Testis (tissue), 2 donors: ENCODE measurements around the gene LYRM4.

Source experiments
- POLR2A ChIP-seq: fragments of 450-650 bp; IDR thresholded peaks from one replicate; pipeline ENCODE4 v1.6.1; 2017; ENCODE audit warnings: antibody characterized with exemption, mild to moderate bottlenecking, moderate library complexity
- TF ChIP-seq, protein P1 (sequence below), 3 experiments: fragments of 450-650 bp in 2 of 3; fragments of 200-600 bp in 1 of 3; sonication (generic) in 1 of 3; IDR thresholded peaks; one replicate each; pipeline ENCODE4 v1.5.1; 2016 to 2019; ENCODE audit warnings: antibody characterized with exemption in 3 of 3, mild to moderate bottlenecking in 2 of 3, moderate library complexity in 1 of 3

DNA sequence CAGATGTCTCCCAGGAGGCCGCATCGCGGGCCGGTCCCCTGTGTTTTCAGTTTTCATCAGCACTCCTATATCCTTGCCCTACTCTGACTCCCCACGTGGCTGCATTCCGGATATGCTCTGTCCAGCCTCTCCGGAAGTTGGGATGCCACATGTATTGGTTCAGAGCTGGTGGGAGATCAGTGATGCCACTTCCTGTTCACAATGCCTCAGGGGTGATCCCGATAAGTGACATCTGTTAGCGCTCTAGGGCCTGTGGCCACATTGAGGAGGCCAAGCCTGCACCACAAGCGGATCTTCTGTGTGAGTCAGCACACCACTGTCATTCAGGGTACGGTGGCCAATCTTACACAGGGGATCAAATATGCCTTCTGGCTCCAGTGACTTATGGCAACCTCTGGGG is 117.8 kb downstream of the LYRM4 start:
- TF ChIP-seq POLR2A, result no peak
- TF ChIP-seq, protein P1, sequence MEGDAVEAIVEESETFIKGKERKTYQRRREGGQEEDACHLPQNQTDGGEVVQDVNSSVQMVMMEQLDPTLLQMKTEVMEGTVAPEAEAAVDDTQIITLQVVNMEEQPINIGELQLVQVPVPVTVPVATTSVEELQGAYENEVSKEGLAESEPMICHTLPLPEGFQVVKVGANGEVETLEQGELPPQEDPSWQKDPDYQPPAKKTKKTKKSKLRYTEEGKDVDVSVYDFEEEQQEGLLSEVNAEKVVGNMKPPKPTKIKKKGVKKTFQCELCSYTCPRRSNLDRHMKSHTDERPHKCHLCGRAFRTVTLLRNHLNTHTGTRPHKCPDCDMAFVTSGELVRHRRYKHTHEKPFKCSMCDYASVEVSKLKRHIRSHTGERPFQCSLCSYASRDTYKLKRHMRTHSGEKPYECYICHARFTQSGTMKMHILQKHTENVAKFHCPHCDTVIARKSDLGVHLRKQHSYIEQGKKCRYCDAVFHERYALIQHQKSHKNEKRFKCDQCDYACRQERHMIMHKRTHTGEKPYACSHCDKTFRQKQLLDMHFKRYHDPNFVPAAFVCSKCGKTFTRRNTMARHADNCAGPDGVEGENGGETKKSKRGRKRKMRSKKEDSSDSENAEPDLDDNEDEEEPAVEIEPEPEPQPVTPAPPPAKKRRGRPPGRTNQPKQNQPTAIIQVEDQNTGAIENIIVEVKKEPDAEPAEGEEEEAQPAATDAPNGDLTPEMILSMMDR (IDR thresholded peaks at IDR 0.05), result no peak
